Prostate gland (tissue), 2 donors: Measurements from ENCODE around the gene TEP1. TPM values are rescaled to one million over a fixed set of nuclear protein-coding genes. Genes with fewer than 3 reads are reported as not detected.

Source experiments
- DNase-seq: peaks from one replicate; pipeline ENCODE4 v3.0.0-alpha.2; 2019; ENCODE audit warnings: low spot score
- H3K27ac ChIP-seq, 2 donors: fragments of 200-600 bp; sonication (generic); 2 replicates each; pipeline ENCODE4 v1.5.1; 2017 to 2019
- H3K27me3 ChIP-seq: fragments of 200-600 bp; sonication (generic); replicated peaks from 2 replicates; pipeline ENCODE4 v1.5.1; 2019; ENCODE audit not compliant: insufficient read depth
- H3K36me3 ChIP-seq, 2 donors: fragments of 200-600 bp; sonication (generic); 1 replicate in 1 of 2; 2 replicates in 1 of 2; pipeline versions ENCODE4 v1.5.1 to v1.8.1; 2017 to 2019
- H3K4me1 ChIP-seq: fragments of 200-600 bp; sonication (generic); replicated peaks from 2 replicates; pipeline ENCODE4 v1.5.1; 2019
- H3K4me3 ChIP-seq, 2 donors: fragments of 200-600 bp; sonication (generic); 2 replicates each; pipeline ENCODE4 v1.5.1; 2017 to 2019
- H3K9me3 ChIP-seq: fragments of 200-600 bp; sonication (generic); 2 replicates; pipeline ENCODE4 v1.5.1; 2017
- POLR2A ChIP-seq: fragments of 450-650 bp; IDR thresholded peaks from one replicate; pipeline ENCODE4 v1.6.1; 2016; ENCODE audit warnings: antibody characterized with exemption, mild to moderate bottlenecking
- POLR2AphosphoS5 ChIP-seq: sonication (generic); formaldehyde crosslinking; IDR thresholded peaks from one replicate; pipeline ENCODE4 v1.6.1; 2017; ENCODE audit warnings: antibody characterized with exemption
- WGBS: methylation state at CpG from one replicate; pipeline ENCODE4 v1.1.5; 2018; 5-methylcytosine and 5-hydroxymethylcytosine counted together
- intact Hi-C: fragments of 100-400 bp; cut with DNase I; formaldehyde crosslinking; loops from one replicate; pipeline ENCODE4 v1.14.2; 2022
- total RNA-seq, 2 donors: library from RNA; depleted of rRNA; stranded (reverse); fragments of >200 nt; gene quantifications; one replicate each; pipeline ENCODE4 v1.1.0, GENCODE V29; 2016
- TF ChIP-seq, protein P1 (sequence below), 4 experiments: fragments of 200-600 bp in 2 of 4; fragments of 450-650 bp in 2 of 4; sonication (generic) in 2 of 4; IDR thresholded peaks; 1 replicate in 3 of 4; 2 replicates in 1 of 4; pipeline ENCODE4 v1.5.1; 2016 to 2019; ENCODE audit warnings: antibody characterized with exemption in 4 of 4, mild to moderate bottlenecking in 2 of 4, moderate library complexity in 2 of 4

TEP1 gene
- total RNA-seq, 2 donors from 2014 or later: 25.8 to 31.0 TPM

- TF ChIP-seq, protein P1, sequence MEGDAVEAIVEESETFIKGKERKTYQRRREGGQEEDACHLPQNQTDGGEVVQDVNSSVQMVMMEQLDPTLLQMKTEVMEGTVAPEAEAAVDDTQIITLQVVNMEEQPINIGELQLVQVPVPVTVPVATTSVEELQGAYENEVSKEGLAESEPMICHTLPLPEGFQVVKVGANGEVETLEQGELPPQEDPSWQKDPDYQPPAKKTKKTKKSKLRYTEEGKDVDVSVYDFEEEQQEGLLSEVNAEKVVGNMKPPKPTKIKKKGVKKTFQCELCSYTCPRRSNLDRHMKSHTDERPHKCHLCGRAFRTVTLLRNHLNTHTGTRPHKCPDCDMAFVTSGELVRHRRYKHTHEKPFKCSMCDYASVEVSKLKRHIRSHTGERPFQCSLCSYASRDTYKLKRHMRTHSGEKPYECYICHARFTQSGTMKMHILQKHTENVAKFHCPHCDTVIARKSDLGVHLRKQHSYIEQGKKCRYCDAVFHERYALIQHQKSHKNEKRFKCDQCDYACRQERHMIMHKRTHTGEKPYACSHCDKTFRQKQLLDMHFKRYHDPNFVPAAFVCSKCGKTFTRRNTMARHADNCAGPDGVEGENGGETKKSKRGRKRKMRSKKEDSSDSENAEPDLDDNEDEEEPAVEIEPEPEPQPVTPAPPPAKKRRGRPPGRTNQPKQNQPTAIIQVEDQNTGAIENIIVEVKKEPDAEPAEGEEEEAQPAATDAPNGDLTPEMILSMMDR (IDR thresholded peaks at IDR 0.05): no peak
- TF ChIP-seq POLR2AphosphoS5 (no peak), POLR2A (no peak)
Measured at GRCh38 chr14:20428010-20428365, 14.7 kb upstream of the TEP1 start.

DNA sequence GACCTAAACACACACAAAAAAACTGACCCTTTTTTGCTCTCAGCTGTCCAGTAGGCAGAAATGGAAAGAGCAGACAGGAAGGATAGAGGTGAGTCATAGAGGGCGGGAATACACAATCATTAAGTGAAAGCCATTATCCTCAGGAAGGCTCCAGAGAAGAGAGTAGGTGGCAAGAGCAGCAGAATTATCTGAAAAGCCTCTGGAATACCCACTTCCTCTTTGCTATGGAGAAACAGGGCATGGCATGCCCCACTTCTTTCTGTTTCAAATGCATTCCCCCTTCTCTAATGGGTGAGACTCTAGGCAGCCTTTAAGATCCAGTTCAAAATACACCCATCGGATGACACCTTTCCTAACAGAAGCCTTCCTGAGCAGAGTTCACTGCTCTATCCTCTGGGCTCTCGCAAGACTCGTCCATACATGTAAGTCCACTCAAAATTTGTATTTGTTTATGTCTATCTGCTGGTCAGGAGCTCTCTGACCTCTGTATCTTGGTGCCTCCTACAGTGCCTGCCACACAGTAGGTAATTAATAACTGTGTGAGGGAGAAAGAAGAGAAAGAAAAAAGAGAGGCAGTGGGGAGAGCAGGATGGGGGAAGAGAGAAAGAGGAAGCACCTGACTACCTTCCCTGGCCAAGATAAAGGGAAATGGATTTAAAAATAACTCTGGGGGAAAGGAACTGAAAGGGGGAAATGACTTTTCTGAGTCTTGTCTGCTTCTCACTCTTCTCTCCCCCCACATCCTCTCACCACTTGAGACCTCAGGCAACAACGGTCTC, 14.1 kb upstream of the TEP1 start:
- 75% methylated on average over 5 of the region's 5 CpGs for WGBS
- no peak for DNase-seq
- Histone ChIP-seq H3K4me1 (no peaks in the 10 kb centered on the region), H3K27ac (no peak overlapping the region), H3K27me3 (no peaks in the 10 kb centered on the region), H3K4me3 (no peak overlapping the region), H3K9me3 (no peaks in the 10 kb centered on the region), H3K36me3 (no peaks in the 10 kb centered on the region)
- intact Hi-C loops: no loop called here
- TF ChIP-seq POLR2A (no peak), POLR2AphosphoS5 (no peak)
- TF ChIP-seq, protein P1 (IDR thresholded peaks at IDR 0.05): no peak

More at GRCh38 chr14:20428010-20428365, 14.7 kb upstream of the TEP1 start:
- no peak for DNase-seq
- intact Hi-C loops: no loop called here
- Histone ChIP-seq H3K27me3 (no peaks in the 10 kb centered on the region), H3K36me3 (no peaks in the 10 kb centered on the region), H3K27ac (no peak overlapping the region), H3K9me3 (no peaks in the 10 kb centered on the region), H3K4me1 (no peaks in the 10 kb centered on the region), H3K4me3 (no peak overlapping the region)
- WGBS: 80% methylated on average over 5 of the region's 5 CpGs

- TF ChIP-seq, protein P1 (IDR thresholded peaks at IDR 0.05): no peak
- no peak for TF ChIP-seq POLR2A
- TF ChIP-seq POLR2AphosphoS5: no peak
- no peak for DNase-seq
- Histone ChIP-seq H3K4me3 (no peak overlapping the region), H3K4me1 (no peaks in the 10 kb centered on the region), H3K27me3 (no peaks in the 10 kb centered on the region), H3K9me3 (no peaks in the 10 kb centered on the region), H3K27ac (no peak overlapping the region), H3K36me3 (no peaks in the 10 kb centered on the region)
- WGBS: 32% methylated on average over 2 of the region's 2 CpGs
- intact Hi-C loops: no loop called here
Measured at GRCh38 chr14:20424851-20425250, 11.6 kb upstream of the TEP1 start.

DNA sequence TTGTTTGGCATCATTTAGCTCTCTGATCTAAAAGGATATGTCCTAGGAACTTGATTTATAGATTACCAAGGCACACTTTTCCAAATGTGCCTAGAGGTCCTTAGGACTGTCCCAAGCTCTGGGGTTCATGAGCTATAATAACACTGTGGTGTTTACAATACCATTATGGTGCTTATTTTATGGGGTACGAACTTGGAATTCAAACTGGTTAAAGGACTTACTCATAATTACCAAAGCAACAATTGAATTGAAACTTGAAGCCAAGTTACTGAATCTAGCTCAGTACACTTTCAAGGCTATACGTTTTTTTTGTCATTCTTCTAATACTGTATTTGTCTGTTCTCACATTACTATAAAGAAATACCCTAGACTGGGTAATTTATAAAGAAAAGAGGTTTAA, 9.6 kb upstream of the TEP1 start:
- Histone ChIP-seq H3K27ac (no peak overlapping the region), H3K4me1 (no peaks in the 10 kb centered on the region), H3K27me3 (no peaks in the 10 kb centered on the region), H3K9me3 (no peaks in the 10 kb centered on the region), H3K4me3 (no peak overlapping the region), H3K36me3 (no peaks in the 10 kb centered on the region)
- WGBS: 23% methylated on average over 2 of the region's 2 CpGs
- intact Hi-C loops: no loop called here
- TF ChIP-seq, protein P1 (IDR thresholded peaks at IDR 0.05): no peak
- TF ChIP-seq POLR2AphosphoS5: no peak
- no peak for TF ChIP-seq POLR2A
- DNase-seq: no peak

- DNase-seq: no peak
- Histone ChIP-seq H3K9me3 (no peaks in the 10 kb centered on the region), H3K27me3 (no peaks in the 10 kb centered on the region), H3K27ac (no peak overlapping the region), H3K4me3 (no peak overlapping the region), H3K36me3 (no peaks in the 10 kb centered on the region), H3K4me1 (no peaks in the 10 kb centered on the region)
- TF ChIP-seq POLR2AphosphoS5 (no peak), POLR2A (no peak)
- TF ChIP-seq, protein P1 (IDR thresholded peaks at IDR 0.05): no peak
- intact Hi-C loops: no loop called here
- WGBS: 41% methylated on average over 2 of the region's 2 CpGs
Measured at GRCh38 chr14:20421267-20421666, 8.0 kb upstream of the TEP1 start.
